HEK293 (cell line): Measurements from ENCODE around the gene CDK2.

Experiments used
- ZBTB7A ChIP-seq: fragments of 450-650 bp; formaldehyde crosslinking; IDR thresholded peaks from 2 replicates; pipeline ENCODE4 v1.5.1; 2016; ENCODE audit warnings: low read depth, missing biosample characterization, missing genetic modification characterization
- ZNF37A ChIP-seq: fragments of 450-650 bp; IDR thresholded peaks from 2 replicates; pipeline ENCODE4 v1.5.1; 2018; ENCODE audit warnings: missing biosample characterization, missing genetic modification characterization

DNA sequence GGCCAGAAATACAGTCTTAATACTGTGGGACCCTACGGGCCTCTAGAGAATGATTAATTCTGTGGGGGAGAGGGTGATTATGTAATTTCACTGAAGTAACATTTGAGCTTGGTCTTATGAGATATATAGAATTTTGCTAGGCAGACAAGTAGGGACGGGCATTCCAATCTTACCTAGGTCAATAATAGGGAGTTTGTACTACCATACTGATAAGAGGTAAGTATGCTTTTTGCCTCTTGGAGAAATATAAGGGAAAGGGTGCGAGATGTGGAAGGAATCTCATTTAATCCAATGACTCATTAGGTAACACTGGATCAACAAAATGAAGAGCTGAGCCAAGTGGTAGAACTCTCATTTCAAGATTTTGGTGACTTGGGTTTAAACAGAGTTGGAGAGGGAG is 12.4 kb downstream of the CDK2 start:
- no peak for TF ChIP-seq ZNF37A
- no peak for TF ChIP-seq ZBTB7A (tag by site-specific recombination)
